ENCODE data around the gene FCSK.

The FCSK gene

GRCh38 chr16:70453117-70453891, 1.1 kb upstream of the FCSK start:
- TF ChIP-seq CTCF (IDR thresholded peaks at IDR 0.05; ENCODE audit: insufficient read depth, low read length, poor library complexity, severe bottlenecking) = no peak
- no peak for TF ChIP-seq EZH2phosphoT487 (conservative IDR thresholded peaks at IDR 0.05; ENCODE audit: low read length)
- peak overlapping the region; percentile 99 for H3K4me2 ChIP-seq (ENCODE audit: low read depth, low read length, poor library complexity, severe bottlenecking)
- H2AFZ ChIP-seq (ENCODE audit: low read depth, low read length, severe bottlenecking) = peak overlapping the region; percentile 89
- H3K79me2 ChIP-seq (ENCODE audit: insufficient read depth, low read length) = no peaks in the 10 kb centered on the region
- H3K9me3 ChIP-seq (ENCODE audit: insufficient read depth, low read length) = no peaks in the 10 kb centered on the region
- H3F3A ChIP-seq (ENCODE audit: insufficient read depth) = 0 out of 2 replicates have a peak, but pooled peaks cover 6% of the 10 kb centered on the region
- no peaks in the 10 kb centered on the region for H3K27me3 ChIP-seq (ENCODE audit: low read length)
- no peaks in the 10 kb centered on the region for H4K20me1 ChIP-seq (ENCODE audit: low read depth, low read length)
- no peak overlapping the region for H3K27ac ChIP-seq (ENCODE audit: low read depth, low read length)
- H3K4me3 ChIP-seq (ENCODE audit: insufficient read depth, low read length, poor library complexity, severe bottlenecking) = peak overlapping the region; percentile 95
- no peaks in the 10 kb centered on the region for H3K9me2 ChIP-seq (replicated peaks; ENCODE audit: insufficient read depth, low read length)
- peak overlapping the region; percentile 90 for H3K9ac ChIP-seq (ENCODE audit: low read length)
- no peaks in the 10 kb centered on the region for H3K36me3 ChIP-seq (ENCODE audit: low read length)

- H3K36me3 ChIP-seq (ENCODE audit: low read length) = no peaks in the 10 kb centered on the region
- no peaks in the 10 kb centered on the region for H4K20me1 ChIP-seq (ENCODE audit: low read depth, low read length)
- H3K4me3 ChIP-seq (ENCODE audit: insufficient read depth, low read length, poor library complexity, severe bottlenecking) = peak overlapping the region; percentile 95
- H3K27me3 ChIP-seq (ENCODE audit: low read length) = no peaks in the 10 kb centered on the region
- H3K9me2 ChIP-seq (replicated peaks; ENCODE audit: insufficient read depth, low read length) = no peaks in the 10 kb centered on the region
- H3K9ac ChIP-seq (ENCODE audit: low read length) = peak overlapping the region; percentile 90
- TF ChIP-seq CTCF (IDR thresholded peaks at IDR 0.05; ENCODE audit: insufficient read depth, low read length, poor library complexity, severe bottlenecking) (no peak), EZH2phosphoT487 (conservative IDR thresholded peaks at IDR 0.05; ENCODE audit: low read length) (no peak)
- peak overlapping the region; percentile 89 for H2AFZ ChIP-seq (ENCODE audit: low read depth, low read length, severe bottlenecking)
- peak overlapping the region; percentile 82 for H3K27ac ChIP-seq (ENCODE audit: low read depth, low read length)
- no peaks in the 10 kb centered on the region for H3K79me2 ChIP-seq (ENCODE audit: insufficient read depth, low read length)
- H3F3A ChIP-seq (ENCODE audit: insufficient read depth) = 0 out of 2 replicates have a peak, but pooled peaks cover 6% of the 10 kb centered on the region
- no peaks in the 10 kb centered on the region for H3K9me3 ChIP-seq (ENCODE audit: insufficient read depth, low read length)
- H3K4me2 ChIP-seq (ENCODE audit: low read depth, low read length, poor library complexity, severe bottlenecking) = peak overlapping the region; percentile 99
Observed at GRCh38 chr16:70453892-70454221, 538 bp upstream of the FCSK start.

- Histone ChIP-seq H3K79me2 (ENCODE audit: insufficient read depth, low read length) (no peaks in the 10 kb centered on the region), H3K27ac (ENCODE audit: low read depth, low read length) (no peak overlapping the region), H3K27me3 (ENCODE audit: low read length) (no peaks in the 10 kb centered on the region), H3K36me3 (ENCODE audit: low read length) (no peaks in the 10 kb centered on the region), H2AFZ (ENCODE audit: low read depth, low read length, severe bottlenecking) (no peak overlapping the region), H4K20me1 (ENCODE audit: low read depth, low read length) (no peaks in the 10 kb centered on the region), H3K9me3 (ENCODE audit: insufficient read depth, low read length) (no peaks in the 10 kb centered on the region), H3K4me3 (ENCODE audit: insufficient read depth, low read length, poor library complexity, severe bottlenecking) (no peak overlapping the region), H3K9ac (ENCODE audit: low read length) (no peak overlapping the region), H3K4me2 (ENCODE audit: low read depth, low read length, poor library complexity, severe bottlenecking) (no peak overlapping the region), H3F3A (ENCODE audit: insufficient read depth) (0 out of 2 replicates have a peak, but pooled peaks cover 6% of the 10 kb centered on the region), H3K9me2 (replicated peaks; ENCODE audit: insufficient read depth, low read length) (no peaks in the 10 kb centered on the region)
- no peak for TF ChIP-seq EZH2phosphoT487 (conservative IDR thresholded peaks at IDR 0.05; ENCODE audit: low read length)
- no peak for TF ChIP-seq CTCF (IDR thresholded peaks at IDR 0.05; ENCODE audit: insufficient read depth, low read length, poor library complexity, severe bottlenecking)
Observed at GRCh38 chr16:70455910-70456309, 1.5 kb downstream of the FCSK start.

Data from SU-DHL-6 (cell line).